ENCODE measurements around the gene WFDC1. TPM values are rescaled to one million over a fixed set of nuclear protein-coding genes. Genes with fewer than 3 reads are reported as not detected.

The WFDC1 gene
- total RNA-seq, 2 donors from 2014 or later, result 60.9 to 80.8 TPM

DNA sequence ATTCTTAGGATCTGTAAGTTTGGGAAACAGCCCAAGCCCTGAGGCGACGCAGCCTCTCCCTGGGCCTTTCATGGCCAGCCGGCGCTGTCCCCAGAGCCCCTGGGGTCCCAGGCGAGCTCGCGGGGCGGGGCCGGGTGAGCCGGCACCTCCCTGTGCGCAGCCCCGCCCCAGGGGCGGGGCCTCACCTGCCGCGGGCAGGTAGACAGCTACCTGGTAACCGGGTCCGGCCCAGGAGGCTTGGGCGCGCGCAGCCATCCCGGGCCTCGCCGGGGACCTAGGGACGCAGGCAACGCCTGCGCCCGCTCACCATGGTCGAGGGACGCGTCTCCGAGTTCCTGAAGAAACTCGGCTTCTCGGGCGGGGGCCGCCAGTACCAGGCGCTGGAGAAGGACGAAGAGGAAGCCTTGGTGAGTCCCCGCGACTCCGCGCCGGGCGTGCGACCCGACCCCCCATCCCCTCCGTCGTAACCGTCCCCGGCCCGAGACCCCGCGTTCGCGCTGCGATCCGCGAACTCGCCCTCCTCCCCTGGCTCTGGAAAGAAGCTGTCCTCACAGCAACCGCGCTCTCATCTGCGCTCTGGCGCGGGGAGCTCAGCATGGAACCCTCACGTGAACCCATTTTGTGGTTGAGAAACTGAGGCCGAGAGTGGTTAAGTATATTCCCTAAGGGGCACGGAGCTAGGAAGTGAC is 73.8 kb downstream of the WFDC1 start, which contains the start of gene ATP2C2:
ATP2C2 (plus strand) TSS at position 231 of the 689 bp plus-strand sequence; CDS start at position 309, 78 bp downstream.
- H3K36me3 ChIP-seq, result no peaks in the 10 kb centered on the region
- H3K9me3 ChIP-seq, result no peaks in the 10 kb centered on the region
- TF ChIP-seq CTCF (IDR thresholded peaks at IDR 0.05) (no peak), POLR2AphosphoS5 (IDR thresholded peaks at IDR 0.05) (peak; percentile 55), POLR2A (IDR thresholded peaks at IDR 0.05) (peak; percentile 80)
- peak within 1 kb of the TSS; percentile 70 to 75 for H3K27ac ChIP-seq
- peak; percentile 78 for DNase-seq (ENCODE audit: low spot score)
- no peaks in the 10 kb centered on the region for H3K4me1 ChIP-seq (replicated peaks)
- WGBS, result 2% methylated on average over 43 of the region's 66 CpGs
- peak within 1 kb of the TSS; percentile 45 to 46 for H3K4me3 ChIP-seq
- intact Hi-C loops (cut with DNase I), result no loop called here
- H3K27me3 ChIP-seq (replicated peaks; ENCODE audit: insufficient read depth), result no peaks in the 10 kb centered on the region

- TF ChIP-seq CTCF (IDR thresholded peaks at IDR 0.05) (no peak), POLR2AphosphoS5 (IDR thresholded peaks at IDR 0.05) (no peak), POLR2A (IDR thresholded peaks at IDR 0.05) (no peak)
- Histone ChIP-seq H3K27me3 (replicated peaks; ENCODE audit: insufficient read depth) (no peaks in the 10 kb centered on the region), H3K36me3 (no peaks in the 10 kb centered on the region), H3K27ac (peak overlapping the region; percentile 70 to 75), H3K4me1 (replicated peaks) (no peaks in the 10 kb centered on the region), H3K4me3 (peak overlapping the region; percentile 45 to 46), H3K9me3 (no peaks in the 10 kb centered on the region)
- WGBS, result 44% methylated on average over 7 of the region's 7 CpGs
- no peak for DNase-seq (ENCODE audit: low spot score)
- intact Hi-C loops (cut with DNase I), result no loop called here
Observed at GRCh38 chr16:84369105-84369504, 74.4 kb downstream of the WFDC1 start.

GRCh38 chr16:84369938-84370627 is 75.4 kb downstream of the WFDC1 start:
- Histone ChIP-seq H3K9me3 (no peaks in the 10 kb centered on the region), H3K4me3 (no peak overlapping the region), H3K4me1 (replicated peaks) (peaks cover 2% of the 10 kb centered on the region), H3K36me3 (no peaks in the 10 kb centered on the region), H3K27ac (peak overlapping the region; percentile 18 to 47), H3K27me3 (replicated peaks; ENCODE audit: insufficient read depth) (no peaks in the 10 kb centered on the region)
- intact Hi-C loops (cut with DNase I), result no loop called here
- DNase-seq (ENCODE audit: low spot score), result no peak
- WGBS, result 46% methylated on average over 11 of the region's 11 CpGs
- peak; percentile 23 for TF ChIP-seq POLR2AphosphoS5 (IDR thresholded peaks at IDR 0.05)
- TF ChIP-seq CTCF (IDR thresholded peaks at IDR 0.05), result no peak
- TF ChIP-seq POLR2A (IDR thresholded peaks at IDR 0.05), result no peak

GRCh38 chr16:84370723-84371552 is 76.3 kb downstream of the WFDC1 start:
- no peaks in the 10 kb centered on the region for H3K27me3 ChIP-seq (replicated peaks; ENCODE audit: insufficient read depth)
- 75% methylated on average over 8 of the region's 8 CpGs for WGBS
- H3K9me3 ChIP-seq, result no peaks in the 10 kb centered on the region
- no peaks in the 10 kb centered on the region for H3K36me3 ChIP-seq
- H3K4me3 ChIP-seq, result no peak overlapping the region
- peak; percentile 45 for TF ChIP-seq POLR2AphosphoS5 (IDR thresholded peaks at IDR 0.05)
- no peak for TF ChIP-seq CTCF (IDR thresholded peaks at IDR 0.05)
- H3K27ac ChIP-seq, result peak overlapping the region in 1 of 2 donors; percentile 18
- DNase-seq (ENCODE audit: low spot score), result no peak
- intact Hi-C loops (cut with DNase I), result no loop called here
- peaks cover 2% of the 10 kb centered on the region for H3K4me1 ChIP-seq (replicated peaks)
